HEK293T (cell line): Measurements from ENCODE around the gene UGT1A1.

Experiments
- CTCF ChIA-PET: fragments of 350-600 bp; formaldehyde crosslinking; extraction: SDS; loops from one replicate; lab custom pipeline; 2021; ENCODE audit warnings: antibody characterized with exemption, inconsistent platforms; lab: Yijun Ruan, JAX
- POLR2A ChIA-PET: fragments of 350-600 bp; formaldehyde crosslinking; extraction: SDS; loops from one replicate; lab custom pipeline; 2020; ENCODE audit warnings: antibody characterized with exemption, inconsistent platforms; lab: Yijun Ruan, JAX
- DNase-seq: peaks from one replicate; pipeline ENCODE4 v3.0.0; 2012; ENCODE audit warnings: mixed read lengths; ENCODE audit errors: extremely low spot score
- ARNT ChIP-seq: fragments of 450-650 bp; IDR thresholded peaks from 2 replicates; pipeline ENCODE4 v1.6.1; 2017; ENCODE audit warnings: mild to moderate bottlenecking
- BHLHE40 ChIP-seq: fragments of 450-650 bp; IDR thresholded peaks from 2 replicates; pipeline ENCODE4 v1.6.1; 2016; ENCODE audit warnings: mild to moderate bottlenecking, moderate library complexity, borderline replicate concordance
- CTBP1 ChIP-seq: fragments of 450-650 bp; IDR thresholded peaks from 2 replicates; pipeline ENCODE4 v1.6.1; 2016; ENCODE audit warnings: borderline replicate concordance
- ELF4 ChIP-seq: fragments of 450-650 bp; IDR thresholded peaks from 2 replicates; pipeline ENCODE4 v1.6.1; 2017; ENCODE audit warnings: antibody characterized with exemption
- FOXA1 ChIP-seq: fragments of 450-650 bp; IDR thresholded peaks from 2 replicates; pipeline ENCODE4 v1.6.1; 2016; ENCODE audit warnings: mild to moderate bottlenecking
- FOXK2 ChIP-seq: fragments of 450-650 bp; IDR thresholded peaks from 2 replicates; pipeline ENCODE4 v1.6.1; 2016; ENCODE audit warnings: mild to moderate bottlenecking
- FOXM1 ChIP-seq: fragments of 450-650 bp; IDR thresholded peaks from 2 replicates; pipeline ENCODE4 v1.6.1; 2017; ENCODE audit warnings: mild to moderate bottlenecking, borderline replicate concordance
- HDGF ChIP-seq: fragments of 450-650 bp; IDR thresholded peaks from 2 replicates; pipeline ENCODE4 v1.6.1; 2017; ENCODE audit warnings: antibody characterized with exemption, borderline replicate concordance
- L3MBTL2 ChIP-seq: fragments of 450-650 bp; conservative IDR thresholded peaks from 2 replicates; pipeline ENCODE4 v1.6.1; 2016; ENCODE audit warnings: mild to moderate bottlenecking
- LEF1 ChIP-seq: fragments of 450-650 bp; IDR thresholded peaks from 2 replicates; pipeline ENCODE4 v1.6.1; 2017; ENCODE audit warnings: mild to moderate bottlenecking, borderline replicate concordance
- NFRKB ChIP-seq: fragments of 450-650 bp; IDR thresholded peaks from 2 replicates; pipeline ENCODE4 v1.6.1; 2016; ENCODE audit warnings: mild to moderate bottlenecking, moderate library complexity
- PKNOX1 ChIP-seq: fragments of 450-650 bp; IDR thresholded peaks from 2 replicates; pipeline ENCODE4 v1.6.1; 2016
- SP1 ChIP-seq: fragments of 450-650 bp; IDR thresholded peaks from 2 replicates; pipeline ENCODE4 v1.6.1; 2017
- SUZ12 ChIP-seq: fragments of 450-650 bp; IDR thresholded peaks from 2 replicates; pipeline ENCODE4 v1.6.1; 2016; ENCODE audit warnings: mild to moderate bottlenecking
- TARDBP ChIP-seq: fragments of 450-650 bp; IDR thresholded peaks from 2 replicates; pipeline ENCODE4 v1.6.1; 2016
- ZNF384 ChIP-seq: fragments of 450-650 bp; IDR thresholded peaks from 2 replicates; pipeline ENCODE4 v1.6.1; 2016

Gene UGT1A1

GRCh38 chr2:233802132-233802815, 42.2 kb downstream of the UGT1A1 start:
- CTCF ChIA-PET, result no interaction called here
- TF ChIP-seq L3MBTL2, result no peak
- TF ChIP-seq PKNOX1, result no peak
- TF ChIP-seq SUZ12, result no peak
- TF ChIP-seq FOXM1, result no peak
- no peak for TF ChIP-seq NFRKB
- no peak for TF ChIP-seq ARNT
- TF ChIP-seq ELF4, result no peak
- TF ChIP-seq FOXA1, result no peak
- no peak for TF ChIP-seq BHLHE40
- TF ChIP-seq TARDBP, result no peak
- POLR2A ChIA-PET, result no interaction called here
- no peak for DNase-seq

- ChIA-PET POLR2A (no interaction called here), CTCF (no interaction called here)
Observed at GRCh38 chr2:233803292-233803911, 43.3 kb downstream of the UGT1A1 start.

GRCh38 chr2:233803994-233804393, 43.9 kb downstream of the UGT1A1 start:
- no peak for TF ChIP-seq FOXK2
- TF ChIP-seq ARNT, result no peak
- no peak for TF ChIP-seq L3MBTL2
- CTCF ChIA-PET, result no interaction called here
- POLR2A ChIA-PET, result no interaction called here
- no peak for DNase-seq

More at GRCh38 chr2:233803292-233803911, 43.3 kb downstream of the UGT1A1 start:
- no peak for TF ChIP-seq FOXM1
- TF ChIP-seq SUZ12, result no peak
- no peak for TF ChIP-seq FOXA1
- no peak for TF ChIP-seq HDGF
- no peak for TF ChIP-seq L3MBTL2
- DNase-seq, result no peak

- CTCF ChIA-PET, result no interaction called here
- POLR2A ChIA-PET, result interaction anchor here (1.1 kb wide), 1 partner anchor 25 kb away, joined by 3 read pairs; no protein-coding TSS in a partner anchor
- DNase-seq, result no peak
- TF ChIP-seq HDGF (no peak), ELF4 (no peak), PKNOX1 (no peak), ZNF384 (no peak)
Observed at GRCh38 chr2:233807215-233807865, 47.3 kb downstream of the UGT1A1 start.

GRCh38 chr2:233807966-233808935, 48.2 kb downstream of the UGT1A1 start:
- CTCF ChIA-PET, result no interaction called here
- POLR2A ChIA-PET, result interaction anchor here (1.1 kb wide), 1 partner anchor 24 kb away, joined by 3 read pairs; no protein-coding TSS in a partner anchor
- DNase-seq, result no peak
- TF ChIP-seq SUZ12, result no peak
- no peak for TF ChIP-seq FOXK2
- TF ChIP-seq ZNF384, result no peak
- TF ChIP-seq L3MBTL2, result no peak
- TF ChIP-seq NFRKB, result no peak
- TF ChIP-seq TARDBP, result no peak
- TF ChIP-seq ARNT, result no peak

- TF ChIP-seq L3MBTL2 (peak; percentile 55), CTBP1 (no peak)
Observed at GRCh38 chr2:233810385-233810784, 50.3 kb downstream of the UGT1A1 start.

GRCh38 chr2:233811087-233811486, 51.0 kb downstream of the UGT1A1 start:
- no peak for DNase-seq
- POLR2A ChIA-PET, result no interaction called here
- TF ChIP-seq LEF1 (no peak), CTBP1 (no peak), NFRKB (no peak), ELF4 (no peak), ZNF384 (no peak), FOXK2 (no peak), L3MBTL2 (no peak), FOXM1 (no peak), HDGF (no peak), SP1 (no peak), TARDBP (no peak), ARNT (no peak), FOXA1 (no peak), SUZ12 (no peak)
- CTCF ChIA-PET, result no interaction called here

More at GRCh38 chr2:233810385-233810784, 50.3 kb downstream of the UGT1A1 start:
- CTCF ChIA-PET, result no interaction called here
- POLR2A ChIA-PET, result no interaction called here
- DNase-seq, result no peak
